WTC11 (cell line): Measurements from ENCODE around the gene KLHDC4. TPM values are rescaled to one million over a fixed set of nuclear protein-coding genes. Genes with fewer than 3 reads are reported as not detected.
"Not testable (repeated sequence)": the region's sequence is repeated elsewhere in the genome, so short reads cannot be mapped to it uniquely, and the experiment has no call there.

Experiments
- ATAC-seq: fragments of 200-7000 bp; cut with Tn5 transposase; 2 replicates; pipeline ENCODE4 v1.10.0; 2021; ENCODE audit warnings: mild to moderate bottlenecking, moderate library complexity
- CTCF ChIA-PET: fragments of 300-600 bp; sonication (Branson Sonifier 250); formaldehyde crosslinking; loops from one replicate; lab custom pipeline; 2021; ENCODE audit warnings: antibody characterized with exemption; lab: Charles Lee
- POLR2A ChIA-PET: fragments of 350-600 bp; sonication (Branson Sonifier 250); formaldehyde crosslinking; loops from one replicate; lab custom pipeline; 2021; ENCODE audit warnings: antibody characterized with exemption; lab: Charles Lee
- DNase-seq: peaks from one replicate; pipeline ENCODE4 v3.0.0; 2021; ENCODE audit warnings: low spot score
- H3K27ac Mint-ChIP-seq: 2 replicates; pipeline ENCODE4 v1.8.0; 2021; ENCODE audit warnings: mixed read lengths
- H3K27me3 Mint-ChIP-seq: 2 replicates; pipeline ENCODE4 v1.8.0; 2021; ENCODE audit warnings: low read depth, mild to moderate bottlenecking, moderate library complexity, mixed read lengths
- H3K36me3 Mint-ChIP-seq: 2 replicates; pipeline ENCODE4 v1.8.0; 2021; ENCODE audit warnings: mixed read lengths
- H3K4me1 Mint-ChIP-seq: 2 replicates; pipeline ENCODE4 v1.8.0; 2022; ENCODE audit warnings: mixed read lengths
- H3K4me3 Mint-ChIP-seq: 2 replicates; pipeline ENCODE4 v1.8.0; 2021; ENCODE audit warnings: mild to moderate bottlenecking, moderate library complexity, mixed read lengths
- H3K9me3 Mint-ChIP-seq: 2 replicates; pipeline ENCODE4 v1.8.0; 2021; ENCODE audit warnings: mixed read lengths
- ATF1 ChIP-seq: sonication (generic); formaldehyde crosslinking; IDR thresholded peaks from 2 replicates; pipeline ENCODE4 v1.8.1; 2023; ENCODE audit warnings: mild to moderate bottlenecking, moderate library complexity, missing genetic modification reagents
- CDX4 ChIP-seq: fragments of 250-450 bp; sonication (Bioruptor Pico); IDR thresholded peaks from 2 replicates; pipeline ENCODE4 v1.9.0; 2021; ENCODE audit warnings: moderate library complexity, mild to moderate bottlenecking, inconsistent platforms, borderline replicate concordance
- E2F4 ChIP-seq: sonication (generic); formaldehyde crosslinking; IDR thresholded peaks from 2 replicates; pipeline ENCODE4 v1.8.1; 2022; ENCODE audit warnings: low read depth, mild to moderate bottlenecking, moderate library complexity, missing genetic modification reagents, borderline replicate concordance
- ETV6 ChIP-seq: sonication (generic); formaldehyde crosslinking; IDR thresholded peaks from 2 replicates; pipeline ENCODE4 v1.8.1; 2022; ENCODE audit warnings: mild to moderate bottlenecking, missing genetic modification reagents
- GABPB1 ChIP-seq: sonication (generic); formaldehyde crosslinking; IDR thresholded peaks from 2 replicates; pipeline ENCODE4 v1.8.1; 2023; ENCODE audit warnings: mild to moderate bottlenecking, missing genetic modification reagents
- NFATC4 ChIP-seq: fragments of 250-450 bp; sonication (Bioruptor Pico); IDR thresholded peaks from 2 replicates; pipeline ENCODE4 v1.9.0; 2021; ENCODE audit warnings: mild to moderate bottlenecking
- TCF7 ChIP-seq: sonication (generic); formaldehyde crosslinking; IDR thresholded peaks from 2 replicates; pipeline ENCODE4 v1.8.0; 2022; ENCODE audit warnings: mild to moderate bottlenecking, low read depth, missing genetic modification reagents, moderate library complexity
- ZNF416 ChIP-seq: fragments of 250-450 bp; sonication (Bioruptor Pico); IDR thresholded peaks from 2 replicates; pipeline ENCODE4 v1.9.0; 2021; ENCODE audit warnings: mild to moderate bottlenecking, inconsistent platforms
- ZNF423 ChIP-seq: fragments of 250-450 bp; sonication (Bioruptor Pico); IDR thresholded peaks from 2 replicates; pipeline ENCODE4 v2.1.2; 2022; ENCODE audit warnings: mild to moderate bottlenecking, moderate library complexity
- total RNA-seq: library from RNA; stranded (reverse); gene quantifications from 3 replicates; pipeline ENCODE4 v1.2.3, GENCODE V29; 2021
- TF ChIP-seq, protein P1 (sequence below): sonication (generic); formaldehyde crosslinking; IDR thresholded peaks from 2 replicates; pipeline ENCODE4 v1.8.0; 2022; ENCODE audit warnings: missing genetic modification reagents
- TF ChIP-seq, protein P2 (sequence below): sonication (generic); formaldehyde crosslinking; IDR thresholded peaks from 2 replicates; pipeline ENCODE4 v1.8.1; 2023; ENCODE audit warnings: mild to moderate bottlenecking, missing genetic modification reagents, moderate library complexity
- TF ChIP-seq, protein P3 (sequence below): sonication (generic); formaldehyde crosslinking; IDR thresholded peaks from 2 replicates; pipeline ENCODE4 v1.8.0; 2023; ENCODE audit warnings: missing genetic modification reagents, mild to moderate bottlenecking, borderline replicate concordance
- TF ChIP-seq, protein P4 (sequence below): sonication (generic); formaldehyde crosslinking; IDR thresholded peaks from 2 replicates; pipeline ENCODE4 v1.8.0; 2023; ENCODE audit warnings: missing genetic modification reagents

KLHDC4 gene
- total RNA-seq, 1 experiment from 2014 or later, result 63.6 TPM

- TF ChIP-seq, protein P1, sequence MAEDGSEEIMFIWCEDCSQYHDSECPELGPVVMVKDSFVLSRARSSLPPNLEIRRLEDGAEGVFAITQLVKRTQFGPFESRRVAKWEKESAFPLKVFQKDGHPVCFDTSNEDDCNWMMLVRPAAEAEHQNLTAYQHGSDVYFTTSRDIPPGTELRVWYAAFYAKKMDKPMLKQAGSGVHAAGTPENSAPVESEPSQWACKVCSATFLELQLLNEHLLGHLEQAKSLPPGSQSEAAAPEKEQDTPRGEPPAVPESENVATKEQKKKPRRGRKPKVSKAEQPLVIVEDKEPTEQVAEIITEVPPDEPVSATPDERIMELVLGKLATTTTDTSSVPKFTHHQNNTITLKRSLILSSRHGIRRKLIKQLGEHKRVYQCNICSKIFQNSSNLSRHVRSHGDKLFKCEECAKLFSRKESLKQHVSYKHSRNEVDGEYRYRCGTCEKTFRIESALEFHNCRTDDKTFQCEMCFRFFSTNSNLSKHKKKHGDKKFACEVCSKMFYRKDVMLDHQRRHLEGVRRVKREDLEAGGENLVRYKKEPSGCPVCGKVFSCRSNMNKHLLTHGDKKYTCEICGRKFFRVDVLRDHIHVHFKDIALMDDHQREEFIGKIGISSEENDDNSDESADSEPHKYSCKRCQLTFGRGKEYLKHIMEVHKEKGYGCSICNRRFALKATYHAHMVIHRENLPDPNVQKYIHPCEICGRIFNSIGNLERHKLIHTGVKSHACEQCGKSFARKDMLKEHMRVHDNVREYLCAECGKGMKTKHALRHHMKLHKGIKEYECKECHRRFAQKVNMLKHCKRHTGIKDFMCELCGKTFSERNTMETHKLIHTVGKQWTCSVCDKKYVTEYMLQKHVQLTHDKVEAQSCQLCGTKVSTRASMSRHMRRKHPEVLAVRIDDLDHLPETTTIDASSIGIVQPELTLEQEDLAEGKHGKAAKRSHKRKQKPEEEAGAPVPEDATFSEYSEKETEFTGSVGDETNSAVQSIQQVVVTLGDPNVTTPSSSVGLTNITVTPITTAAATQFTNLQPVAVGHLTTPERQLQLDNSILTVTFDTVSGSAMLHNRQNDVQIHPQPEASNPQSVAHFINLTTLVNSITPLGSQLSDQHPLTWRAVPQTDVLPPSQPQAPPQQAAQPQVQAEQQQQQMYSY, result no peak
- TF ChIP-seq, protein P2, sequence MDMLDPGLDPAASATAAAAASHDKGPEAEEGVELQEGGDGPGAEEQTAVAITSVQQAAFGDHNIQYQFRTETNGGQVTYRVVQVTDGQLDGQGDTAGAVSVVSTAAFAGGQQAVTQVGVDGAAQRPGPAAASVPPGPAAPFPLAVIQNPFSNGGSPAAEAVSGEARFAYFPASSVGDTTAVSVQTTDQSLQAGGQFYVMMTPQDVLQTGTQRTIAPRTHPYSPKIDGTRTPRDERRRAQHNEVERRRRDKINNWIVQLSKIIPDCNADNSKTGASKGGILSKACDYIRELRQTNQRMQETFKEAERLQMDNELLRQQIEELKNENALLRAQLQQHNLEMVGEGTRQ (CRISPR knock-in tag), result no peak
- TF ChIP-seq E2F4 (CRISPR knock-in tag) (no peak), NFATC4 (CRISPR knock-in tag) (no peak), ATF1 (no peak), ETV6 (CRISPR knock-in tag) (no peak), ZNF416 (CRISPR knock-in tag) (no peak), ZNF423 (CRISPR knock-in tag) (no peak), CDX4 (no peak)
- TF ChIP-seq, protein P3, sequence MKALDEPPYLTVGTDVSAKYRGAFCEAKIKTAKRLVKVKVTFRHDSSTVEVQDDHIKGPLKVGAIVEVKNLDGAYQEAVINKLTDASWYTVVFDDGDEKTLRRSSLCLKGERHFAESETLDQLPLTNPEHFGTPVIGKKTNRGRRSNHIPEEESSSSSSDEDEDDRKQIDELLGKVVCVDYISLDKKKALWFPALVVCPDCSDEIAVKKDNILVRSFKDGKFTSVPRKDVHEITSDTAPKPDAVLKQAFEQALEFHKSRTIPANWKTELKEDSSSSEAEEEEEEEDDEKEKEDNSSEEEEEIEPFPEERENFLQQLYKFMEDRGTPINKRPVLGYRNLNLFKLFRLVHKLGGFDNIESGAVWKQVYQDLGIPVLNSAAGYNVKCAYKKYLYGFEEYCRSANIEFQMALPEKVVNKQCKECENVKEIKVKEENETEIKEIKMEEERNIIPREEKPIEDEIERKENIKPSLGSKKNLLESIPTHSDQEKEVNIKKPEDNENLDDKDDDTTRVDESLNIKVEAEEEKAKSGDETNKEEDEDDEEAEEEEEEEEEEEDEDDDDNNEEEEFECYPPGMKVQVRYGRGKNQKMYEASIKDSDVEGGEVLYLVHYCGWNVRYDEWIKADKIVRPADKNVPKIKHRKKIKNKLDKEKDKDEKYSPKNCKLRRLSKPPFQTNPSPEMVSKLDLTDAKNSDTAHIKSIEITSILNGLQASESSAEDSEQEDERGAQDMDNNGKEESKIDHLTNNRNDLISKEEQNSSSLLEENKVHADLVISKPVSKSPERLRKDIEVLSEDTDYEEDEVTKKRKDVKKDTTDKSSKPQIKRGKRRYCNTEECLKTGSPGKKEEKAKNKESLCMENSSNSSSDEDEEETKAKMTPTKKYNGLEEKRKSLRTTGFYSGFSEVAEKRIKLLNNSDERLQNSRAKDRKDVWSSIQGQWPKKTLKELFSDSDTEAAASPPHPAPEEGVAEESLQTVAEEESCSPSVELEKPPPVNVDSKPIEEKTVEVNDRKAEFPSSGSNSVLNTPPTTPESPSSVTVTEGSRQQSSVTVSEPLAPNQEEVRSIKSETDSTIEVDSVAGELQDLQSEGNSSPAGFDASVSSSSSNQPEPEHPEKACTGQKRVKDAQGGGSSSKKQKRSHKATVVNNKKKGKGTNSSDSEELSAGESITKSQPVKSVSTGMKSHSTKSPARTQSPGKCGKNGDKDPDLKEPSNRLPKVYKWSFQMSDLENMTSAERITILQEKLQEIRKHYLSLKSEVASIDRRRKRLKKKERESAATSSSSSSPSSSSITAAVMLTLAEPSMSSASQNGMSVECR, result no peak
- TF ChIP-seq, protein P4, sequence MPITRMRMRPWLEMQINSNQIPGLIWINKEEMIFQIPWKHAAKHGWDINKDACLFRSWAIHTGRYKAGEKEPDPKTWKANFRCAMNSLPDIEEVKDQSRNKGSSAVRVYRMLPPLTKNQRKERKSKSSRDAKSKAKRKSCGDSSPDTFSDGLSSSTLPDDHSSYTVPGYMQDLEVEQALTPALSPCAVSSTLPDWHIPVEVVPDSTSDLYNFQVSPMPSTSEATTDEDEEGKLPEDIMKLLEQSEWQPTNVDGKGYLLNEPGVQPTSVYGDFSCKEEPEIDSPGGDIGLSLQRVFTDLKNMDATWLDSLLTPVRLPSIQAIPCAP, result no peak
Observed at GRCh38 chr16:87790292-87791100, 24.7 kb upstream of the KLHDC4 start (continued).

DNA sequence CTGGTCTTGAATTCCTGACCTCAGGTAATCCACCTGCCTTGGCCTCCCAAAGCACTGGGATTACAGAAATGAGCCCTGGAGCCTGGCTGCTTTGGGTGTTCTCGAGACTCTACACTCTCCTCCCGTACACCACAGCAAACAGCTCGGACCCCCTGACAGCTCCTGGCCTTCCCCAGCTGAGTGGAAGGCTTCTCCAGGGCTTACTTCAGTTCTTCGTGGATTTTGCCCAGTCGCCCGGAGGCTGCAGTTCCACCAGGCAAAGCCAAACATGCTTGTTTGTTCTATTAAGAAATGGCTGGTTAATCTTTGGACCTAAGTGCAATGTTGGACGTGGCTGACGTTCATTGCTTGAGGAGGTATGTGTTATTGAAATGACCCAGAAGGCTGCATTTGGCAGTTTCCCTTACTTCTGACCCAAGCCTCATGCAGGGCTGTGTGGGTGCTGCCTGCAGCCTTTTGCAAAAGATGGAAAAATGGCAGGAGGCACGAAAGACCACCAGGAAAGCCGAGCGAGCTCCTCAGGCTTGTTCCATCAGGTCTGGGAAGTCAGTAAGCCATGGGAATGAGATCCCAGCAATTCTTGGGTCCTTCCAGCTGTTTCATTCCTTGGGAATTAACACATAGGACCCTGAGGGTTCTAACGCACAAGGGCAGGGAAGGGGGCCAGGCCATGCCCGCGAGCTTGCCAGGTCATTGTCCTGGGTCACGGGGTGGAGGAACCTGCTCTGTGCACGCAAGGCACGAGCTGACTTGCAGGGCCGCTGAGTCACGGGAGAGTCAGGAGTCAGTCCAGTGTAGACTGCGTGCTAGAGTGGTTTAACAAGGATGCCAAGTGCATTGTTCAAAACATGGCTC, 23.9 kb upstream of the KLHDC4 start:
- Mint-ChIP-seq H3K27me3 (no peaks in the 10 kb centered on the region), H3K4me1 (no peaks in the 10 kb centered on the region), H3K27ac (no peak overlapping the region), H3K4me3 (no peak overlapping the region), H3K36me3 (no peaks in the 10 kb centered on the region), H3K9me3 (no peaks in the 10 kb centered on the region)
- ATAC-seq (no peak), DNase-seq (no peak)
- CTCF ChIA-PET, result interaction anchor here (0.5 to 2.9 kb wide), 4 partner anchors 9 to 512 kb away, joined by 3 to 28 read pairs (median 4); no protein-coding TSS in a partner anchor
- TF ChIP-seq GABPB1 (CRISPR knock-in tag), result peak; percentile 85
- TF ChIP-seq TCF7 (CRISPR knock-in tag), result no peak
- POLR2A ChIA-PET, result no interaction called here

- H3K27ac Mint-ChIP-seq, H3K4me1 Mint-ChIP-seq, H3K27me3 Mint-ChIP-seq, H3K4me3 Mint-ChIP-seq, POLR2A ChIA-PET, DNase-seq, H3K36me3 Mint-ChIP-seq, CTCF ChIA-PET, ATAC-seq, H3K9me3 Mint-ChIP-seq: not testable (repeated sequence)
Observed at GRCh38 chr16:87788730-87789436, 23.1 kb upstream of the KLHDC4 start.

DNA sequence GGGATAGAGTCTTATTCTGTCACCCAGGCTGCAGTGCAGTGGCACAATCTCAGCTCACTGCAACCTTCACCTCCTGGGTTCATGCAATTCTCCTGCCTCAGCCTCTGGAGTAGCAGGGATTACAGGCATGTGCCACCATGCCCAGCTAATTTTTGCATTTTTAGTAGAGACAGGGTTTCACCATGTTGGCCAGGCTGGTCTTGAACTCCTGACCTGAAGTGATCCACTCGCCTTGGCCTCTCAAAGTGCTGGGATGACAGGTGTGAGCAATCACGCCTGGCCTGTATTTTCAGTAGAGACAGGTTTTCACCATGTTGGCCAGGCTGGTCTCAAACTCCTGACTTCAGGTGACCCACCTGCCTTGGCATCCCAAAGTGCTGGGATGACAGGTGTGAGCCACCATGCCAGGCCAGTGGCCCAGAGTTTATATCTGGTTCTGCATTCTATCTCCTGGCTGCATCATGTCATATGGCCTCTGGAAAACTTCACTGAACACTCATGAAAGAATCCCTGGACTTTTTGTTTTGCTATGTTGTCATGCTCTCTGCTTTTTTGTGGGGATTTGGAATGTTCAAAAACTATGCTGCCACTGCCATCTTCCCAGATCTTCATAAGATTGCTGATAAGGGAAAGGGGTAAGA, 21.8 kb upstream of the KLHDC4 start:
- H3K27me3 Mint-ChIP-seq, H3K4me3 Mint-ChIP-seq, H3K27ac Mint-ChIP-seq, H3K4me1 Mint-ChIP-seq, H3K36me3 Mint-ChIP-seq, POLR2A ChIA-PET, H3K9me3 Mint-ChIP-seq, DNase-seq, ATAC-seq: not testable (repeated sequence)
- CTCF ChIA-PET, result interaction anchor here (0.9 kb wide), 1 partner anchor 8 kb away, joined by 3 read pairs; no protein-coding TSS in a partner anchor
